Sciatic nerve (tissue), 2 donors: ENCODE results near the gene RPL13. TPM values are rescaled to one million over a fixed set of nuclear protein-coding genes. Genes with fewer than 3 reads are reported as not detected.
A peak's percentile ranks its signal among the peaks of the same experiment; 100 is the strongest.
"Not testable (repeated sequence)": the region's sequence is repeated elsewhere in the genome, so short reads cannot be mapped to it uniquely, and the experiment has no call there.

Source experiments
- ATAC-seq: fragments of 200-7000 bp; cut with Tn5 transposase; one replicate; pipeline ENCODE4 v1.9.1; 2020; ENCODE audit warnings: mild to moderate bottlenecking, moderate library complexity
- DNase-seq: peaks from one replicate; pipeline ENCODE4 v3.0.0-alpha.2; 2020; ENCODE audit warnings: low spot score
- intact Hi-C: fragments of 100-400 bp; cut with DNase I; formaldehyde crosslinking; loops from one replicate; pipeline ENCODE4 v1.14.2; 2022
- total RNA-seq: library from RNA; stranded (reverse); fragmentation: NEBNext Ultra II Directional; extraction: Animal tissue kit (Norgen Biotek cat#: 25700); gene quantifications from one replicate; pipeline ENCODE4 v1.2.1, GENCODE V29; 2021
- donor health status: DM: no; HTN: no; CAD: no.
- donor health status: DM: no; HTN: no; CAD: no.

RPL13 gene
- total RNA-seq, 1 donor from 2014 or later, result 1,500 TPM

- no peak for DNase-seq
- ATAC-seq, result no peak
- intact Hi-C loops, result loop anchor here (5.0 kb wide), 1 partner anchor 221 kb away; no protein-coding TSS in a partner anchor
Measured at GRCh38 chr16:89557690-89558490, 2.6 kb upstream of the RPL13 start.

GRCh38 chr16:89561142-89561883 is 831 bp downstream of the RPL13 start:
- no peak for ATAC-seq

DNA sequence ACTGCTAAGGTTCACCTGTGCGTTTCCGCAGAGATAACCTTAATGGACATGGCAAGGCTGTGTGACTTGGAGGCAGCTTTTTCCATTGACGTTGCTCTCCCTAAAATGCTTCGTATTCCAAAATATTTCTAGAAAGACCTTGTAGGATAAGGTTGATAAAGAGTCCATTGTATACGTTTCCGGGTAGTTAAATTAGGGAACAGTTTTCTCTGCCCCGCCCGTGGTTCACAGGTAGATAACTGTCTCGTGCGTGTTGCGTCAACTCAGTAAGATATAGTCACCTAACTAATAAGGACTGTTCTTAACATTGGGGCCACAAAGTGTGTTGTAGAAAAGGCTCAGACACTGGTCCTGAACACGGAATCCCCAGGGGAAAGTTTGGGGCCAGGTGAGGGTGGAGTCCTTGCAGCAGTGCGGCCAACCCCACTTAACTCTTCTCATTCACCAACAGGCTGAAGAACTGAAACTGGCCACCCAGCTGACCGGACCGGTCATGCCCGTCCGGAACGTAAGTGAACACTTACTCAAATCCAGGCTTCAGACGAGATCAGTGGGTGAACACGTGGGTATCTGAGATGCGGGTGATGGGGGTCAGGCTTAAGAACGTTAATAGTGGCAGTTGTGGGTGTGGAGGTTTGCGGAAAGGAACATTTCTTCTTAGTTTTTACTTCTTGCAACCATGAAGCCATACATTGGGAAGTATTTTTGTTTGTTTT is 1.6 kb downstream of the RPL13 start:
- no peak for DNase-seq
- ATAC-seq, result no peak
- intact Hi-C loops, result no loop called here

More at GRCh38 chr16:89561142-89561883, 831 bp downstream of the RPL13 start:
- intact Hi-C loops, result no loop called here
- no peak for DNase-seq

DNA sequence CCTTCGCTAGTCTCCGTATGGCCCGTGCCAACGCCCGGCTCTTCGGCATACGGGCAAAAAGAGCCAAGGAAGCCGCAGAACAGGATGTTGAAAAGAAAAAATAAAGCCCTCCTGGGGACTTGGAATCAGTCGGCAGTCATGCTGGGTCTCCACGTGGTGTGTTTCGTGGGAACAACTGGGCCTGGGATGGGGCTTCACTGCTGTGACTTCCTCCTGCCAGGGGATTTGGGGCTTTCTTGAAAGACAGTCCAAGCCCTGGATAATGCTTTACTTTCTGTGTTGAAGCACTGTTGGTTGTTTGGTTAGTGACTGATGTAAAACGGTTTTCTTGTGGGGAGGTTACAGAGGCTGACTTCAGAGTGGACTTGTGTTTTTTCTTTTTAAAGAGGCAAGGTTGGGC is 2.5 kb downstream of the RPL13 start:
- ATAC-seq (no peak), DNase-seq (no peak)
- intact Hi-C loops, result no loop called here

- DNase-seq, result no peak
- ATAC-seq, result no peak
- intact Hi-C loops, result no loop called here
Measured at GRCh38 chr16:89563639-89564392, 3.3 kb downstream of the RPL13 start.

DNA sequence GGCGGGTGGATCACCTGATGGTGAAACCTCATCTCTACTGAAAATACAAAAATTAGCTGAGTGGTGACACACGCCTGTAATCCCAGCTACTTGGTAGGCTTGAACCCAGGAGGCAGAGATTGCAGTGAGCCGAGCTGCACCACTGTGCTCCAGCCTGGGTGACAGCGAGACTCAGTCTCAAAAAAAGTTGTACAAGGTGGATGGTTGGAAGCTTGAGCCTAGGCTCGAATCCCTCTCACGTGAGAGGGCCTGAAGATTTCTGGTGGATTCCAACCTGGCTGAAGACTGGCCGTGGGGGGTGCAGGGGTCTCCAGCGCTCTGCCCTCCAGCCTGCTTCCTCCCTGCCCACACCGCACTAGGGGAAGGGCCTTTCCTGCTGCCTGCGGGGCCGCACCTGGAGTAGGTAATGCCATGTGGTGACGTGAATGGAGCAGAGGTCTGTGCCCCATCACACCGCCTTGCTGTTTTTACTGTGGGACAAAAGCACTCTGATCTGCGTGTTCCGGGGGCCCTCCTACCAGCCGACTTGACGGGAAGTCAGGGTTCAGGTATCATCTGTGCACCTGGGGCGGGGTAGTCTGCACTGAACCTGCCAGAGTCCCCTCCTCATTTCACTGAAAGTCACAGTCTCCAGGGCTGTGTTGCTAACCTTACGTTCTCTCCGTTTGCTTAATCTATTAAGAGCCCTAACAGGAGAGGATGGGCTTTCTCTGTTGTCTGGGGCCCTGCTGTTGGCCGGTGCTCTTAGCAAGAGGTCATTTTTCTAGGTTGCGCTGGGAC is 4.2 kb downstream of the RPL13 start:
- intact Hi-C loops, result no loop called here
- ATAC-seq (no peak), DNase-seq (no peak)

DNA sequence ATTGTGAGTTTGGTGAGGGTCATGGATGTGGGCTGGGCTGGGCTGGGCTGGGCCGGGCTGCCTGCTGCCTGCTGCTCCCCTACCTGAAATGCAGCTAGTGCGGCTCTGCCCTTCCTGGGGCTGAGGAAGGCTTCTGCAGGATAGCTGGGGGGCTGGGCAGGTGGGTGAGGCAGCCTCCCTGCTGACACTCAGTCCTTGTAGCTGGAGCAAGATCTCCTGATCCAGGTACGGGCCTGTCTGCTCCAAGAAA is 4.7 kb downstream of the RPL13 start:
- DNase-seq (no peak), ATAC-seq (no peak)
- intact Hi-C loops, result no loop called here

DNA sequence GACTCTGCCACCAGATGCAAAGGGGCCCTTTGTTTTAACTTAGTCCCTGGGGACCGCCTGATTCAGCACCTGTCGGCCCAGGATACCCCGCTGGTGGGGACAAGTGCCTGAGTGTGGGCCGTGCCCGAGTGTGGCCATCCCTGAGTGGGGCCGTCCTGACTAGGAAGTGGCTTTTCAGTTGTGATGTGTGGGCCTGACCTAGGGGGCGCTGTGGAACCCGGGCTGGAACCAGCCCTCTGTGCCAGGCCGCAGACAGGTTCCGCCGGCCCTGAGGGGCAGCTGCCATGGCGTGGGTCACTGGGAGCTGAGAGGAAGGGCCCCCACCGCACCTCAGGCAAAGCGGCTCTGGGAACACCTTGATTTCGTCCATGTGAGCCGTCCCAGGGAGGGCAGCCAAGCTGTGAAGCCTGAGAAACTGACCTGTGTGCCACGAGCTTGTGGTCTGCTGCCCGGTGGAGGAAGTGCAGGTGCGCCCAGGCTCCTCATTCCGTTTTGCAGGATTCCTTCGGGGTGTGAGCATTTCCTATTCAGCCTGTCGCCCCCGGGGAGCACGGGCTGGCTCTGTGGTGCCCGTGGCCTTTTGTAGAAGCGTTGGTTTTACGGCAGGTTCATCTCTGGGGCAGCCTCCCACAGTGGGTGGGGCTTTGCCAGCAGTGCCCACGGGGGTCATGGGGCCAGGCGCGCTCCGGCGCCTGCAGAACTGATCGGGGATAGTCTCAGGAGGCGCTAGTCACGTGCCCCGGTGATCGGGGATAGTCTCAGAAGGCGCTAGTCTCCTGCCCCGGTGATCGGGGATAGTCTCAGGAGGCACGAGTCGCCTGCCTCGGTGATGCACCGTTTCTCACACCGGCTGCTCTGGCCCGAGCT is 5.3 kb downstream of the RPL13 start:
- intact Hi-C loops, result no loop called here
- DNase-seq (peak; percentile 74), ATAC-seq (peak; percentile 32)

- intact Hi-C loops, result no loop called here
- no peak for DNase-seq
- no peak for ATAC-seq
Measured at GRCh38 chr16:89567656-89568594, 7.4 kb downstream of the RPL13 start.

- intact Hi-C loops, result no loop called here
- ATAC-seq, result no peak
- DNase-seq, result no peak
Measured at GRCh38 chr16:89569506-89570341, 9.2 kb downstream of the RPL13 start.

DNA sequence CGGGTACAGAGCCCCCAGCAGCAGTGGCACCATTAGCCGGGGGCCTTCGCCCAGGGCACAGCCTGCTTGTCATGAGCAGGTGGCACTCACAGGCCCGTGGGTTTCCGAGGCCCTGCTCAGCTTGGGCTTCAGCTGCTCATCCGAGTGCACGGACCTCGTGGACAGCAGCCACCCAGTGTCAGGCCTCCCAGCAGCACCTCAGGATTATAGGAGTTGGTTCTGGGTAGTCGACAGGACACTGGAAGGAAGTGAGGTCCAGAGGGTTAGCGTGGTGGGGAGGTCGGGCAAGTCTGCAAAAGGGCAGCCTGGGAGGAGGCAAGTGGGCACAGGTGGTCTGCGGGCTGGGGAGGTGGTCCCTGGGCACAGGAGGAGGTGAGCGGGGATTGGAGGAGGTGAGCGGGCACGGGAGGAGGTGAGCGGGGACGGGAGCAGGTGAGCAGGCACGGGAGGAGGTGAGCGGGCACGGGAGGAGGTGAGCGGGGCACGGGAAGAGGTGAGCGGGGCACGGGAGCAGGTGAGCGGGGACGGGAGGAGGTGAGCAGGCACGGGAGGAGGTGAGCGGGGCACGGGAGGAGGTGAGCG is 10.0 kb downstream of the RPL13 start:
- ATAC-seq, result no peak
- DNase-seq, result no peak
- intact Hi-C loops, result no loop called here

DNA sequence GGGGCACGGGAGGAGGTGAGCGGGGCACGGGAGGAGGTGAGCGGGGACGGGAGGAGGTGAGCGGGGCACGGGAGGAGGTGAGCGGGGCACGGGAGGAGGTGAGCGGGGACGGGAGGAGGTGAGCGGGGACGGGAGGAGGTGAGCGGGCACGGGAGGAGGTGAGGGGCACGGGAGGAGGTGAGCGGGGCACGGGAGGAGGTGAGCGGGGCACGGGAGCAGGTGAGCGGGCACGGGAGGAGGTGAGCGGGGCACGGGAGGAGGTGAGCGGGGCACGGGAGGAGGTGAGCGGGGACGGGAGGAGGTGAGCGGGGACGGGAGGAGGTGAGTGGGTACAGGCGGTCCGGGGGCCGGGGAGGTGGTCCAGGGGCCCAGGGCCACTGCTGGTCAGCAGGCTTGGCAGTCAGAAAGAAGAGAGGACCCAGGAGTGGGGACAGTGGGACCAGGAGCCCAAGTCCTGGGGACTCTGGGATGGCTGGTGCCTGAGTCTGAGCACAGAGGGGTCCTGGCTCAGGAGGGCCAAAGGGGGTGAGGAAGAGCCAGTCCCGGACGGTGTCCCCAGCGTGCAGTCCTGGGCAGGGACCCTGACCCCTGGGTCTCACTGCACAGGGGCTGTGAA is 10.6 kb downstream of the RPL13 start:
- ATAC-seq, DNase-seq, intact Hi-C loops: not testable (repeated sequence)

DNA sequence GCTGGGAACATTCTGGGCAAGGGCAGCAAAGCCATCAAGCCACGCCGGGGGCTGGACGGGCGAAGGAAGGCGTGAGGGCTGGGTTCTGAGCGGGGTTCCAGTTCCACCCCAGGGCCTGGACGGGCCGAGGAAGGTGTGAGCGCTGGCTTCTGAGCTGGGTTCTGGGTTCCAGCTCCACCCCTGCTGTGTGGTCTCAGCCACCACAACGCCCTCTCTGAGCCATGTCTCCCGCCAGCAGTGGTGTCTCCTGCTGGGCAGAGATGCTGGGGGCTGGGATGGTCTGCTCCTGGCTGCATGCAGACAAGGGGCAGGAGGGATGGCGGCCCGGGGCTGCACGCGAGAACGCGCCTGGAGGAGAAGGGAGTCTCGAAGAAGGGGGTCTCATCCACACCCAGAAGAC is 11.2 kb downstream of the RPL13 start:
- intact Hi-C loops, result no loop called here
- ATAC-seq (no peak), DNase-seq (no peak)

- ATAC-seq (no peak), DNase-seq (no peak)
- intact Hi-C loops, result no loop called here
Measured at GRCh38 chr16:89572073-89572484, 11.6 kb downstream of the RPL13 start.
